SHP77 treated with DMSO at 0.1 percent for 48 hours (cell line): ENCODE measurements around the gene GPR37L1.
"Not testable (repeated sequence)": the region's sequence is repeated elsewhere in the genome, so short reads cannot be mapped to it uniquely, and the experiment has no call there.

Source experiments
- DNase-seq: peaks from one replicate; lab custom pipeline; 2025; lab: John Stamatoyannopoulos, UW

Gene GPR37L1

GRCh38 chr1:202133496-202133895 lies 10.8 kb downstream of the GPR37L1 start:
- DNase-seq, result no peak

GRCh38 chr1:202133989-202134388 lies 11.3 kb downstream of the GPR37L1 start:
- DNase-seq, result no peak

- DNase-seq, result no peak
Measured at GRCh38 chr1:202134645-202135172, 12.0 kb downstream of the GPR37L1 start.

- peak; percentile 37 for DNase-seq
Measured at GRCh38 chr1:202135221-202135721, 12.6 kb downstream of the GPR37L1 start.

- no peak for DNase-seq
Measured at GRCh38 chr1:202140833-202141232, 18.1 kb downstream of the GPR37L1 start.

- not testable (repeated sequence) for DNase-seq
Measured at GRCh38 chr1:202141468-202141867, 18.8 kb downstream of the GPR37L1 start.

- DNase-seq, result no peak
Measured at GRCh38 chr1:202143011-202143767, 20.5 kb downstream of the GPR37L1 start.

- DNase-seq, result no peak
Measured at GRCh38 chr1:202143768-202144401, 21.2 kb downstream of the GPR37L1 start.

GRCh38 chr1:202144402-202145067 lies 21.8 kb downstream of the GPR37L1 start, which contains the start of gene ARL8A:
TSS of gene ARL8A (minus strand) at chr1:202144737. CDS start at chr1:202144572, 165 bp downstream.
- DNase-seq, result peak; percentile 3

- DNase-seq, result no peak
Measured at GRCh38 chr1:202145068-202145743, 22.5 kb downstream of the GPR37L1 start.

GRCh38 chr1:202145744-202146140 lies 23.0 kb downstream of the GPR37L1 start:
- not testable (repeated sequence) for DNase-seq

- no peak for DNase-seq
Measured at GRCh38 chr1:202146279-202146678, 23.6 kb downstream of the GPR37L1 start.

GRCh38 chr1:202146993-202147392 lies 24.3 kb downstream of the GPR37L1 start:
- no peak for DNase-seq

GRCh38 chr1:202148391-202148790 lies 25.7 kb downstream of the GPR37L1 start:
- DNase-seq, result no peak

GRCh38 chr1:202149566-202149965 lies 26.8 kb downstream of the GPR37L1 start:
- no peak for DNase-seq

GRCh38 chr1:202150187-202150586 lies 27.5 kb downstream of the GPR37L1 start:
- no peak for DNase-seq

GRCh38 chr1:202150602-202151001 lies 27.9 kb downstream of the GPR37L1 start:
- no peak for DNase-seq

- no peak for DNase-seq
Measured at GRCh38 chr1:202151045-202151444, 28.3 kb downstream of the GPR37L1 start.

- DNase-seq, result no peak
Measured at GRCh38 chr1:202152399-202152798, 29.7 kb downstream of the GPR37L1 start.

GRCh38 chr1:202153284-202153683 lies 30.6 kb downstream of the GPR37L1 start:
- no peak for DNase-seq

- no peak for DNase-seq
Measured at GRCh38 chr1:202154148-202154765, 31.5 kb downstream of the GPR37L1 start.
